Sigmoid colon (tissue), 3 donors: ENCODE data around the gene TSNAXIP1.

Experiments used
- POLR2A ChIP-seq, 2 donors: fragments of 450-650 bp; IDR thresholded peaks; one replicate each; pipeline ENCODE4 v1.6.1; 2016; ENCODE audit warnings: antibody characterized with exemption in 2 of 2, mild to moderate bottlenecking in 2 of 2, moderate library complexity in 2 of 2
- TF ChIP-seq, protein P1 (sequence below), 4 experiments: fragments of 450-650 bp in 3 of 4; fragments of 200-600 bp in 1 of 4; IDR thresholded peaks; one replicate each; pipeline ENCODE4 v1.5.1; 2016 to 2019; ENCODE audit warnings: antibody characterized with exemption in 4 of 4, mild to moderate bottlenecking in 3 of 4, moderate library complexity in 2 of 4

DNA sequence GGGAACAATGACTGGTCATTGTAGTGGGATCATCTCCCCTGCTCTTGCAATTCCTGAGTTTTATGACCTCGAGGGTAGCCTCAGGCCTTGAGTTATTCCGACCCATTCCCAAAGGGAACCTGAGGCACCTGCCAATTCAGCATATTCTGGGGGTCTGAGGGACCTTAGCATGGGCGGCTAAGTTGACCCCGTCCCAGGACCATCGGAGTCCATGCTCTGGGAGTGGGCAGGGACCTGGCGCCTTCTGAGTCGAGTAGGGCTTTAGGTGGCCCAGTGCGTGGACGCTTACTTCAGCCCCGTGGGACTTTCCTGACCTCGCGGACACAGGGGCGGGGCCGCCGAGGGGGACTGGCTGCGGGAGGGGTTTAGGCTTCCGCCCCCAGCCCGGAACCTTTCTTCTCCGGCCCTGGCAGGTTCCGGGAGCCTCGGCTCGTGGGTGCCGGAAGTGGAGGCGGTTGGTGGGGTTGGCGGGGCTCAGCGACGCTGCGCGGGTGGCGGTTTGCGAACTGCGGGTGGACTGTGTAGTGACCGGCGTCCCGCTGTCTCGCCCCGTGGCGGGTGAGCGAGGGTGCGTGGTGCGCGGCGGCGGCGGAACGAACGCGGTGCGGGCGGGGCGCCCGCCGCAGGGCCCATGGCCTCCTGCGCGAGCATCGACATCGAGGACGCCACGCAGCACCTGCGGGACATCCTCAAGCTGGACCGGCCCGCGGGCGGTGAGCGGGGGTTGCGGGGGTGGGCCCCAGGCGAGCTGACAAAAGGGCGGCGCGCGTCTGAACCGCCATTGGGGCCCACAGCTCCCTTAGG is 66.1 kb downstream of the TSNAXIP1 start, which contains the start of gene EDC4:
- TF ChIP-seq, protein P1, sequence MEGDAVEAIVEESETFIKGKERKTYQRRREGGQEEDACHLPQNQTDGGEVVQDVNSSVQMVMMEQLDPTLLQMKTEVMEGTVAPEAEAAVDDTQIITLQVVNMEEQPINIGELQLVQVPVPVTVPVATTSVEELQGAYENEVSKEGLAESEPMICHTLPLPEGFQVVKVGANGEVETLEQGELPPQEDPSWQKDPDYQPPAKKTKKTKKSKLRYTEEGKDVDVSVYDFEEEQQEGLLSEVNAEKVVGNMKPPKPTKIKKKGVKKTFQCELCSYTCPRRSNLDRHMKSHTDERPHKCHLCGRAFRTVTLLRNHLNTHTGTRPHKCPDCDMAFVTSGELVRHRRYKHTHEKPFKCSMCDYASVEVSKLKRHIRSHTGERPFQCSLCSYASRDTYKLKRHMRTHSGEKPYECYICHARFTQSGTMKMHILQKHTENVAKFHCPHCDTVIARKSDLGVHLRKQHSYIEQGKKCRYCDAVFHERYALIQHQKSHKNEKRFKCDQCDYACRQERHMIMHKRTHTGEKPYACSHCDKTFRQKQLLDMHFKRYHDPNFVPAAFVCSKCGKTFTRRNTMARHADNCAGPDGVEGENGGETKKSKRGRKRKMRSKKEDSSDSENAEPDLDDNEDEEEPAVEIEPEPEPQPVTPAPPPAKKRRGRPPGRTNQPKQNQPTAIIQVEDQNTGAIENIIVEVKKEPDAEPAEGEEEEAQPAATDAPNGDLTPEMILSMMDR (IDR thresholded peaks at IDR 0.05) = no peak
- peak; percentile 30 to 60 for TF ChIP-seq POLR2A (IDR thresholded peaks at IDR 0.05)
